Activated naive CD4-positive, alpha-beta T cell treated with anti-CD3 and anti-CD28 coated beads, Interleukin-2, amount 50 U/mL, for 24 hours (primary cell): ENCODE data around the gene TMPRSS9.

Experiments
- H3K27ac Mint-ChIP-seq: one replicate; pipeline ENCODE4 v1.8.0; 2021; ENCODE audit warnings: mild to moderate bottlenecking, mixed read lengths
- H3K27me3 Mint-ChIP-seq: one replicate; pipeline ENCODE4 v1.8.0; 2021; ENCODE audit warnings: mixed read lengths
- H3K36me3 Mint-ChIP-seq: one replicate; pipeline ENCODE4 v1.8.0; 2021; ENCODE audit warnings: mixed read lengths
- H3K4me1 Mint-ChIP-seq: one replicate; pipeline ENCODE4 v1.8.0; 2021; ENCODE audit warnings: mixed read lengths
- H3K4me3 Mint-ChIP-seq: one replicate; pipeline ENCODE4 v1.8.0; 2021; ENCODE audit warnings: mild to moderate bottlenecking, mixed read lengths
- H3K9me3 Mint-ChIP-seq: one replicate; pipeline ENCODE4 v1.8.0; 2021; ENCODE audit warnings: mixed read lengths

Gene TMPRSS9

GRCh38 chr19:2359992-2360685 lies at the start of gene TMPRSS9:
Gene TMPRSS9 (plus strand): TSS chr19:2360265. CDS start chr19:2389786, 29,521 bp downstream.
- Mint-ChIP-seq H3K4me3 (no peak within 1 kb of the TSS), H3K36me3 (no peaks in the 10 kb centered on the region), H3K27ac (no peak within 1 kb of the TSS), H3K9me3 (no peaks in the 10 kb centered on the region), H3K4me1 (peaks cover 5% of the 10 kb centered on the region), H3K27me3 (peaks cover 8% of the 10 kb centered on the region)

DNA sequence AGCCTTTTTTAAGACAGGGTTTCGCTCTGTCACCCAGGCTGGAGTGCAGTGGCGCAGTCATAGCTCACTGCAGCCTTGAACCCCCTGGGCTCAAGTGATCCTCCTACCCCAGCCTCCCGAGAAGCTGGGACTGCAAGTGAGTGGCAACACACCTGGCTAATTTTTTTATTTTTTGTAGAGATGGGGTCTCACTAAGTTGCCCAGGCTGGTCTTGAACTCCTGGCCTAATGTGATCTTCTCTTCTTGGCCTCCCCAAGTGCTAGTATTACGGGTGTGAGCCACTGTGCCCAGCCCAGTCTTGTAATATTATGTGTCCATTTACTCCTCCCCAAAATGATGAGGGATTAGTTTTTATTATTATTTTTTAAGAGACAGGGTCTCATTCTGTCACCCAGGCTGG lies 49.0 kb upstream of the TMPRSS9 start:
- Mint-ChIP-seq H3K27ac (no peak overlapping the region), H3K9me3 (peaks cover 8% of the 10 kb centered on the region), H3K4me3 (no peak overlapping the region), H3K4me1 (peaks cover 3% of the 10 kb centered on the region), H3K36me3 (peaks cover 7% of the 10 kb centered on the region), H3K27me3 (peaks cover 31% of the 10 kb centered on the region)

GRCh38 chr19:2312820-2313501 lies 47.1 kb upstream of the TMPRSS9 start:
- peaks cover 28% of the 10 kb centered on the region for H3K27me3 Mint-ChIP-seq
- peaks cover 7% of the 10 kb centered on the region for H3K36me3 Mint-ChIP-seq
- peaks cover 8% of the 10 kb centered on the region for H3K9me3 Mint-ChIP-seq
- H3K4me1 Mint-ChIP-seq, result peaks cover 3% of the 10 kb centered on the region
- no peak overlapping the region for H3K27ac Mint-ChIP-seq
- no peak overlapping the region for H3K4me3 Mint-ChIP-seq

- no peak overlapping the region for H3K4me3 Mint-ChIP-seq
- H3K36me3 Mint-ChIP-seq, result peaks cover 7% of the 10 kb centered on the region
- H3K27ac Mint-ChIP-seq, result no peak overlapping the region
- H3K9me3 Mint-ChIP-seq, result peaks cover 8% of the 10 kb centered on the region
- H3K27me3 Mint-ChIP-seq, result peaks cover 17% of the 10 kb centered on the region
- no peaks in the 10 kb centered on the region for H3K4me1 Mint-ChIP-seq
Measured at GRCh38 chr19:2315121-2315817, 44.8 kb upstream of the TMPRSS9 start.

DNA sequence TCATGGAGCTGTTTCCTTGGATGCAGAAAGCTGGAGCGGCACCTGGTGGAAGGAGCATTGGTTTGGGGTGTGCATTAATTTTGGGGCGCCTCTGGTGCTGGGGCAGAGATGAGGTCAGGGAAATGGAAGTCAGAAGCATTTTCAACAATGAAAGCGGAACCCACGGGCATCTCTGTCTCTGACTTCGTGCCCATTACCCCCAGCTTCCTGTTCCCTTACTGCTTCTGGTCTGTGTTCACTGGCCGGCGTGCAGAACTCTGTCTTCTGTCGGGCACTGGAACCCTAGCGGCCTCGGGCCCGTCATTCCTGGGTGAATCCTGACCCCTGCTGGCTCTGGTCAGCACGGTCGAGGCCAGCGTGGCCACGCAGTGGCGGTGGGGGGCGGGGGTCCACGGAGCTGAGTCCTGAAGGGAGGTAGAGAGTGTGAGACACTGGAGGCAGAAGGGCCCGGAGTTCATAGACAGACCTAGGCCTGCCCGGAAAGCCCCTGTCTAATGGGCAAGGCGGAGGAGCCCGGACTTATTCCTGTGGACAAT lies 44.2 kb upstream of the TMPRSS9 start:
- Mint-ChIP-seq H3K9me3 (peaks cover 8% of the 10 kb centered on the region), H3K4me3 (no peak overlapping the region), H3K27me3 (peaks cover 17% of the 10 kb centered on the region), H3K4me1 (no peaks in the 10 kb centered on the region), H3K27ac (no peak overlapping the region), H3K36me3 (peaks cover 7% of the 10 kb centered on the region)

DNA sequence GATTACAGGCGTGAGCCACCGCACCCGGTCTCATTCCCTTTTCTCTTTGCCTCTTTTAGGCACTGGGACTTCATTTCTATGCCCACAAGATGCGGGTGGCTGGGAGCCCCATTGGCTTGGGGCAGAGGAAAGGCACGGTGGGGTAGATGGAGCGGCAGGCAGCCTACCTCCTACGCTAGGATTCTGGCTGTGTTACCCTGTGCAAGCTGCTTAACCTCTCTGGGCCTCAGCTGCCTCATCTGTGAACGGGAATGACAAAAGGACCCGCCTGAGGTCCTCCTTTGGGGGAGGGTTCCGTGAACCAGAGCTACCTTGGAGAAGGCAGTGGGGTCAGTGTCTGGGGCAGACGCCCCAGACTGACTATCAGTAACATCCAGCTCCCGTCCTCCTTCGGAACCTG lies 42.8 kb upstream of the TMPRSS9 start:
- Mint-ChIP-seq H3K9me3 (peaks cover 8% of the 10 kb centered on the region), H3K36me3 (peaks cover 7% of the 10 kb centered on the region), H3K4me3 (no peak overlapping the region), H3K27ac (no peak overlapping the region), H3K27me3 (peaks cover 17% of the 10 kb centered on the region), H3K4me1 (no peaks in the 10 kb centered on the region)

GRCh38 chr19:2317756-2318155 lies 42.3 kb upstream of the TMPRSS9 start:
- H3K27ac Mint-ChIP-seq, result no peak overlapping the region

GRCh38 chr19:2318923-2319322 lies 41.1 kb upstream of the TMPRSS9 start:
- Mint-ChIP-seq H3K9me3 (peaks cover 8% of the 10 kb centered on the region), H3K4me3 (no peak overlapping the region), H3K36me3 (peaks cover 7% of the 10 kb centered on the region), H3K27me3 (peaks cover 8% of the 10 kb centered on the region), H3K4me1 (no peaks in the 10 kb centered on the region), H3K27ac (no peak overlapping the region)

More at GRCh38 chr19:2317756-2318155, 42.3 kb upstream of the TMPRSS9 start:
- Mint-ChIP-seq H3K36me3 (peaks cover 7% of the 10 kb centered on the region), H3K4me1 (no peaks in the 10 kb centered on the region), H3K4me3 (no peak overlapping the region), H3K27me3 (peaks cover 17% of the 10 kb centered on the region), H3K9me3 (peaks cover 8% of the 10 kb centered on the region)

GRCh38 chr19:2319551-2319950 lies 40.5 kb upstream of the TMPRSS9 start:
- Mint-ChIP-seq H3K27me3 (peaks cover 7% of the 10 kb centered on the region), H3K4me1 (no peaks in the 10 kb centered on the region), H3K4me3 (no peak overlapping the region), H3K36me3 (peaks cover 7% of the 10 kb centered on the region), H3K9me3 (peaks cover 7% of the 10 kb centered on the region), H3K27ac (no peak overlapping the region)

- no peak overlapping the region for H3K4me3 Mint-ChIP-seq
- H3K9me3 Mint-ChIP-seq, result peaks cover 2% of the 10 kb centered on the region
- H3K4me1 Mint-ChIP-seq, result no peaks in the 10 kb centered on the region
Measured at GRCh38 chr19:2320049-2320448, 40.0 kb upstream of the TMPRSS9 start.

GRCh38 chr19:2320939-2321338 lies 39.1 kb upstream of the TMPRSS9 start:
- Mint-ChIP-seq H3K4me1 (peaks cover 7% of the 10 kb centered on the region), H3K4me3 (no peak overlapping the region), H3K9me3 (no peaks in the 10 kb centered on the region), H3K27ac (no peak overlapping the region), H3K36me3 (peaks cover 3% of the 10 kb centered on the region), H3K27me3 (no peaks in the 10 kb centered on the region)

More at GRCh38 chr19:2320049-2320448, 40.0 kb upstream of the TMPRSS9 start:
- Mint-ChIP-seq H3K27me3 (peaks cover 2% of the 10 kb centered on the region), H3K27ac (no peak overlapping the region), H3K36me3 (peaks cover 4% of the 10 kb centered on the region)

- Mint-ChIP-seq H3K4me1 (peaks cover 13% of the 10 kb centered on the region), H3K9me3 (no peaks in the 10 kb centered on the region), H3K27me3 (no peaks in the 10 kb centered on the region), H3K4me3 (no peak overlapping the region), H3K36me3 (peaks cover 5% of the 10 kb centered on the region), H3K27ac (no peak overlapping the region)
Measured at GRCh38 chr19:2321565-2322283, 38.3 kb upstream of the TMPRSS9 start.

DNA sequence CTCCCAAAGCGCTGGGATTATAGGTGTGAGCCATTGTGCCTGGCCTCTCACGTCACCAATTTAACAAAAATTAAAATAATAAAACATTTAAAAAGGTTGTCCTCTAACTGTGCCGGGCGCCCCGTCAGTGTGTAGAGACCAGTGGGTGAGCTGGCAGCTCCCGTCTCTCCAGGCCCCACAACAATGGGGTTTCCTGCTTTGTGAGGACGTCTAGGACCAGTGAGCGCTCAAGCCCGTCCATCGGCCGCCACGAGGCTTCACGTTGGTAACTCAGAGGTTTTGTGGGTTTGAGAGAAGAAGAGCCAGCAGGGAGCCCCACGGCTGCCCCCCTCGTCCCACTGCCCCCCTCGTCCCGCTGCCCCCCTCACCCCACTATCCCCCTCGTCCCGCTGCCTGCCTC lies 36.4 kb upstream of the TMPRSS9 start:
- H3K4me1 Mint-ChIP-seq, result peaks cover 24% of the 10 kb centered on the region
- no peaks in the 10 kb centered on the region for H3K27me3 Mint-ChIP-seq
- no peaks in the 10 kb centered on the region for H3K9me3 Mint-ChIP-seq
- H3K36me3 Mint-ChIP-seq, result peaks cover 10% of the 10 kb centered on the region
- no peak overlapping the region for H3K27ac Mint-ChIP-seq
- H3K4me3 Mint-ChIP-seq, result no peak overlapping the region

- no peaks in the 10 kb centered on the region for H3K9me3 Mint-ChIP-seq
- no peaks in the 10 kb centered on the region for H3K27me3 Mint-ChIP-seq
- peaks cover 28% of the 10 kb centered on the region for H3K4me1 Mint-ChIP-seq
- peak overlapping the region; percentile 15 for H3K4me3 Mint-ChIP-seq
- no peak overlapping the region for H3K27ac Mint-ChIP-seq
- peaks cover 10% of the 10 kb centered on the region for H3K36me3 Mint-ChIP-seq
Measured at GRCh38 chr19:2324220-2324948, 35.7 kb upstream of the TMPRSS9 start.
